ENCODE results near the gene ADARB2.

Gene ADARB2

GRCh38 chr10:1128649-1129048 lies 608.7 kb downstream of the ADARB2 start:
- no peak for DNase-seq (ENCODE audit: low spot score)

- DNase-seq (ENCODE audit: low spot score), result no peak
Observed at GRCh38 chr10:1128115-1128514, 609.2 kb downstream of the ADARB2 start.

- no peak for DNase-seq (ENCODE audit: low spot score)
Observed at GRCh38 chr10:1127629-1128028, 609.7 kb downstream of the ADARB2 start.

All from CD4-positive, alpha-beta T cell treated with Interleukin-15 for 4 hours (primary cell).